ENCODE measurements around the gene PNPLA1.

Gene PNPLA1

DNA sequence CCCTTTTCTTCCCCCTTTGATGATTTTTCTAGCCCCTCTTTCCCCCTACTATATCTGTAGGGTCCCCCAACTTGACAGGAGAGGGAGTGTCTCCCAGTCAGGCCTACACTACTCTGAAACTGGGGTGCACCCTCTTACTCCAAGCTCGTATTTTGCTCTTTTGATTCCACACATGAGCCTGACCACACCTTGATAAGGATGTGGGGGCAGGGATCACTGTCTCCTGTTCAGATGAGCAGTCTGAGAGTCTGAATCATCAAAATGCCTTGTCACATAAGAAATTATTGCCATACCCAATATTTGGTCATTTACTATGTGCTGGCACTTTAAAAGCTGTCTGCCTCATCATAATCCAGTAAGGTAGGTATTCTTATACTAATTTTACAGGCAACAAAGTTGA is 15.9 kb downstream of the PNPLA1 start:
- no peak for DNase-seq

DNA sequence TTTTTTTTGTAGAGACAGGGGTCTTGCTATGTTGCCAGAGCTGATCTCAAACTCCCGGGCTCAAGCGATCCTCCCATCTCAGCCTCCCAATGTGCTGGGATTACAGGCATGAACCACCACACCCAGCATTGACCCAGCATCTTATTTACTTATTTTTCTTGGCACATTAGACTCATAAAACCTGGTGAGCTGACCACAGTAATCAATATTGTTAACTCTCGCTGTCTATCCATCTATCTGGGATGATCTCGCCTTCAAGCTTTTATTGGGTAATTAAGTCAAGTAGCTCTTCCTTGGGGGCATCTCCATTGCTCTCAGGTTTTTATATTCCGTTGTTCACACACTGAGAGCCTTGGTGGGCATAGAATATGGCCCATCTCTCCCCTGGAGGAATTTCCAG is 17.0 kb downstream of the PNPLA1 start:
- no peak for DNase-seq

DNA sequence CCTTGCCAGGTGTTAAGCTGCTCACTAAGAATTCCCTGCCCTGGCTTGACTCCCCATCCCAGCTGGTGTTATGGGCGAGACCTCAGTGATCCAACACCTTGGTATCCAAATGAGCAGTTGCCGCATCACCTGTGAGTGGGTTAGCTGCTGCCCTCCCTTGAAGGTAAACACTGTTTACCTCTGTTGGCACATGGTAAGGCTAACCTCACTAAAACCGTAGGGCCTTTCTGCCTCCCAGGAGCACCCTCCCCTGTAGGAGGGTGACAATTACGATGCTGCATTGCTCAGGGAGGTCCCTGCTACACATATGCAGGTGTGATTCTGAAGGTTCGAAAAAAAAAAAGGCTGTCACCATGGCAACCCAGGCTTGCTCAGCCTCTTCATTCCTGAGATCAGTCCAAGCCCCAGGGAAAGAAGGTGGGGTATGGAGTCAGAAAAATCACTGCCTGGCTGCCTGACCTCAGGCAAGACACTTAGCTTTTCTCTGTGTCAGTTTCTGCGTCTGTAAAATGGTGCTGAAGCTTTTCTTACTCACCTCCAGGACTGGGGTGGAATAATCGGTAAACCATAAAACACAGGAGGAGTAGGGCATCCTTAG is 19.5 kb downstream of the PNPLA1 start:
- DNase-seq, result no peak

DNA sequence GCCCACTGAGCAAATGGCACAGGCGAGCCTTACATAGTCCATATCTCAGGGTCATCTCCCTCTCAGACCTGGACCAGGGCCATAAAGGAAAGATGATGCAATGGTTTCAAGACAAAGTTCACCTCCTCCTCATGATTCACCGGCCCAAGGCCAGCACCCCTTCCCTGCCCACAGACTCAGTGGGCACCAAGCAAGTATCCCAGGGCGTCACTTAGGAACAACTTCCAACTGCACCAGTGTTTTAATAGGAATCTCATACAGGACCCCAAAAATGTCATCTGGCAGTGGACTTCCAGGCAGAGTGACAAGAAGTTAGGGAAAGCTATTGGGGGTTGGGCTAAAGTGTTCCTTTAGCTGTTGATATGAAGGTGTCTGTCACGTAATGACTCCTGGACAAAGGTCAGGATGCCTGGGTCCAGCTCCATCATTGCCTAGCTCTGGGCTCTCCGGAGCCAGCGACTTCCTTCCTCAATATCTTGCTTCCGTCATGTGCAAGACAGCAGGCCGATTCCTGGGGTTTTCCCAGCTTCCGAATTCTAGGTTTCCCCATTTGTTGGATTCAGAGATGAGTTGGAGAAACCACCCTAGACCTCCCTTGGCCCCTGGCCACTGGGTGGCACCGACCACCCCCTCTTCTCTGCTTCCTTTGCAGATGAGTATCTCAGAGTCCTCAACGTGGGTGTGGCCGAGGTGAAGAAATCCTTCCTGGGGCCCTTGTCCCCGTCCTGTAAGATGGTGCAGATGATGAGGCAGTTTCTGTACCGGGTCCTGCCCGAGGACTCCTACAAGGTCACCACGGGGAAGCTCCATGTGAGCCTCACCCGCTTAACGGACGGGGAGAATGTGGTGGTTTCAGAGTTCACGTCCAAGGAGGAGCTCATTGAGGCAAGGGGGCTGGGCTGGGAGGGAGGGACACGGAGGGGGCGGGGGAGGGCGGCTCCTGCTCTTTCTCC is 21.1 kb downstream of the PNPLA1 start:
- DNase-seq, result no peak

DNA sequence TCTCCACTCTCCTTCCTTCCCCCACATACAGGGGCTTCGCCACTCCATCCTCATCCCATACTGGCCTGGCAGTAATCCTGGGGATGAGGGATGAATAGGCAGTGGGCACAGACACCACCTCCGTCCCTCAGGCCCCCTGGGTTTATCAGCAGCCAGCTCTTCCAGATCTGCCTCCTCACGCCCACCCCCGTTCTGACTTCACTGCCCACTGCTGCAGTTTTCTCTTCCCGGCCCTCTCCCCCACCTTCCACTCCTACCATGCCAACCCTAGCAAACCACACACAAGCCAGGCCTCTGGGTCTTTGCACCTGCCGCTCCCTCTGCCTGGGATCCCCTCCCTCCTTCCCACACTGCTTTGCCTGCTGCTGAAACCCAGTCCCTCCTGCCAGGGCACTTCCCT is 22.3 kb downstream of the PNPLA1 start:
- DNase-seq, result no peak

DNA sequence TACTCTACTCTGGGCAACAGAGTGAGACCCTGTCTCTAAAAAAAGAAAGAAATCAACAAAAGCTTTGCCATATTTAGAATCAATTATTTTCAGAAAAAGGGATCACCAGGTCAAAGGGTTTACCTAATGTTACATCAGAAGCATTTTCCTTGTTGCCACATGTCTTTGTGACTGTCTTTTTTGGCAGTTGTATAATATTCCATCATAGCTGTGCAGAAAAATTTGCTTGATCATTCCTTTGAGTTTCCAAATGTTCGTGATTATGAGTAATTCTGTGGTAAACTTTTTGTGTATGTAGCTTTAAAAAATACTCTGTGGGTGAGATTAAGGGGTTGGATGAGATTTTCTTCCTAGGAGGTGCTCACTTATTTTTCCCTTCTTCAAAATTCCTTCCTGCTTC is 26.4 kb downstream of the PNPLA1 start:
- DNase-seq, result no peak

DNA sequence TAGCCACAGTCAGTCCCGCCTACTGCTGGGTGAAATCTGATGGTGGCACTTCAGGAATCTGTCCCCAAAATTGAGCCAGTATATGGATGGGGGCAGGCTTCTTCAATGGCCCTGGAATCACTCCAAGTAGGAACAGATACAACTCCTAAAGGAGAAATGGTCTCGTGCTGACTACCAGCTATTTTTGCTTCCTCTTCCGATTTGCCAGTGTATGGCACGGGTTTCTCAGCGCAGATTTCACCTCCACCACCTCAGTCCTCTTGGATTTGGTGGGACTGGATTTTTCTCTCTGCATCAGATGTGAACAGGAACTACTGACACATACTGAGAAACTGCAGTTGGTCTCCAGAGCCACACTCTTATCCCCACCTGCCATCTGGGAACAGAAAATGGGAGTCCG is 27.2 kb downstream of the PNPLA1 start:
- no peak for DNase-seq

DNA sequence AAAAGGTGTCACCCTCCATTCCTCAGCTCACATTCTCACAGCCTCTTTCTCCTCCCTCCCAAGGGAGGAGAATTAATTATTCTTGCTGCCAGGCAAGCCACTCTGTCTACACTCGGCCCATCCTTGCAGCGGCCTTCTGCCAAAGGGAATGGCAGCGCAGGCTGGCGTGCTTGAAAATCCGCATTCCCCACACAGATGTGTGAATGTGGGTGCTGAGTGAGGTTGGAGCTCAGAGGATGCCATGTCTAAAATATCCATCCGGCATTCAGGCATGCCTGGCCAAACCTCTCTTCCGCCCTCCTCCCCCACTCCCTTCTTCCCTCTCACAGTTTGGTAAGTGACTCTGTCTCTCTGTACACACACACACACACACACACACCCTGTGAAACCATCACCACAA is 27.7 kb downstream of the PNPLA1 start:
- no peak for DNase-seq

DNA sequence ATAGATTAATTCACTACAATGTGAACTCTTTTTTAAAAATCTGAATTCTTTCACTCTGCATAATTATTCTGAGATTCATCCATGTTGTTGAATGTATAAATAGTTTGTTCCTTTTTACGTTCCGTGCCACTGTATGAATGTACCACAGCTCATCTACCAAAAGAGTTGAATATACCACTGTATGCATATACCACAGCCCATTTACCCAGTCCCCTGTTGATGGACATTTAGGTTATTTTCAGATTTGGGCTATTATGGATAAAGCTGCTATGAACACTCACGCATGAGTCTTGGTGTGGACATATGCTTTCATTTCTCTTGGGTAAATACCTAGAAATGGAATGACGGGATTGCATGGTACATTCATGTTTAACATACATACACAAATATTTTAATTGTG is 28.2 kb downstream of the PNPLA1 start:
- DNase-seq, result no peak

DNA sequence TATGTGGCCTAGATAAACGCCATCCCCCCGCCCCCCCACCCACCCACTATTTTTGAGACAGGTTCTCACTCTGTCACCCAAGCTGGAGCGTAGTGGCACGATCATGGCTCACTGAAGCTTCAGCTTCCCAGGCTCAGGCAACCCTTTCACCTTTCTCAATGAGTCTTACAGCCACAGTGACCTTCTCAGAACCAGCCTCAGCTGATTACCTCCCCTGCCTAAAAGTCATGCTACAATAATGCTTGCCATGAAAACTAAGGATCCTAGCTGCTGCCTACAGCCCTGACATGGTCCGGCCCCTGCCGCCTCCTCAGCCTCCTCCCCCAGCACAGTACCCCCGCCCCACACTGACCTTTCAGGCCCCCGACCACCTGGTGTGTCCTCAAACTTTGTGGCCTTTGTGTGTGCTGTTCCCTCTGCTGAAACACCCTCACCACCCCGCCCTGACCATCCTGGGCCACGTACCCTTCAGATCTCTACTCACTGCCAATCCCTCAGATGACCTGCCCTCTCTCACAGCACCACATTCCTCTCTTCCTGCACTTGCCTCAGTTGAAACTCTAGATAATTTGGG is 31.3 kb downstream of the PNPLA1 start:
- no peak for DNase-seq

DNA sequence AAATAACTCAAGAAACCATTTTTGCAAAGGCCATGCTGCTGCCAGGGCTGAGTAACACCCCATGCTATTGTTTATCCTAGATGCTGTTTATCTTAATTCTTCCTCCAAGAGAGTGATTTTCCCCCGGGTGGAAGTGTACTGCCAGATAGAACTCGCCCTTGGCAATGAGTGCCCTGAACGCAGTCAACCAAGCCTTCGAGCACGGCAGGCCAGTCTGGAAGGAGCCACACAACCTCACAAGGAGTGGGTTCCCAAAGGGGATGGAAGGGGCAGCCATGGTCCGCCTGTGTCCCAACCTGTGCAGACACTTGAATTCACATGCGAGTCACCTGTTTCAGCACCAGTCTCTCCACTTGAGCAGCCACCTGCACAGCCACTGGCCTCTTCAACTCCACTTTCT is 31.9 kb downstream of the PNPLA1 start:
- DNase-seq, result no peak

DNA sequence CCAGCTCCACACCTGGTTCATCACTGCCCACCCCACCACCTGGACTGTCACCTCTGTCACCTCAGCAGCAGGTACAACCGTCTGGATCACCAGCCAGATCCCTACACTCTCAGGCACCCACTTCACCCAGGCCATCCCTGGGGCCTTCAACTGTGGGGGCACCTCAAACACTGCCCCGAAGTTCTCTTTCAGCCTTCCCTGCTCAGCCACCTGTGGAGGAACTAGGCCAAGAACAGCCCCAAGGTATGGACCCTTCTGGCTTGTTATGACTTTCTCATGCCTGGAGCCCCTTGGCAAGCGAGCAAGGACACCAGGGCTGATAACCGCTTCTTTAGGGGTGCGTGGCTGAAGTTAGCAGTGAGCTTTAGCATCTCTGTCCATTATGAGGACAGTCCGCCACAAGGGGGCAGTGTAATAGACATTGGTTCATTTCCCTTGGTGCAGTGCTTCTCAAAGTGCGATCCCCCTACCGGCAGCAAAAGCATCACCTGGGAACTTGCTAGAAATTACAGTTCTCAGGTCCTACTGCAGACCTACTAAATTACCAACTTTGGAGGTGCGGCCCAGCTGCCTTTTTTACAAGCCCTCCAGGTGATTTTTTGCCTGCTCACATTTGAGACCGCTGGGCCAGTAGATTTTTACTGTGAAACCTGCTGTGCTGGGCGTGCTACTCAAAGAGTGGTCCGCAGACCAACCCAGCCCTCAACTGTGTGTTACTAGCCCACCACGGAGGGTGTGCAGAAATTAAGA is 32.5 kb downstream of the PNPLA1 start:
- peak; percentile 95 for DNase-seq

DNA sequence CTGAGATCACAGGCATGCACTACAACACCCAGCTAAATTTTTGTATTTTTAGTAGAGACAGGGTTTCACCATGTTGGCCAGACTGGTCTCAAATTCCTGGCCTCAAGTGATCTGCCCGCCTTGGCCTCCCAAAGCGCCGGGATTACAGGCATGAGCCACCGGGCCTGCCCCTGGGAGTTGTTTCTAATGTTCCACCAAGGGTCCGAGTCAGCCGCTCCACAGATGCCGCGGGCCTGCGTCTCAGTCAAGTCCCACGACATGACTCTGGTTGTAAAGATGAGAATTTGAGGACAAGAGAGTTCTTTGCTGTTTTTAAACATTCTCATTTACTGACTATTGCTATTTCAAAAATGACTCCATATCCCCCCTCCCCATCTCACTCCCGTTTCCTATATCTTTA is 36.0 kb downstream of the PNPLA1 start:
- DNase-seq, result no peak

DNA sequence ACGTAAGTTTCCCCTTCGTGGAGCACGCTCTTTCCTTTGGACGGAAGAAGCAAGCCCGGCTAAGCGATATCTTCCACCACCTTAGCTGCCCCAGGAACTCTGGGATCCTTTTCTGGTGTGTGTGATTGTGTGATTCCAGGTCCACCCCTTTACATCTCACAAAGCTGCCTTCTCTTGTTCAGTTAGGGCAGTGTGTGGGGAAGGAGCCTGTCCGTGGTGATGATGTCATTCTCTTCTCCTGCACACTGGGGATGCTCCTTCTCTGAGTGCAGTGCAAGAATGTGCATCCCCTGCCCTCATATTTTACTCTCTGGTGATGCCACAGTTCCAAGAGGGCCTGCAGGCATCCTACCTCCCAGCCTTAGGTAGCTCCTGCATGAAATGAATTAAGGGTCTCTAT is 36.5 kb downstream of the PNPLA1 start:
- no peak for DNase-seq

DNA sequence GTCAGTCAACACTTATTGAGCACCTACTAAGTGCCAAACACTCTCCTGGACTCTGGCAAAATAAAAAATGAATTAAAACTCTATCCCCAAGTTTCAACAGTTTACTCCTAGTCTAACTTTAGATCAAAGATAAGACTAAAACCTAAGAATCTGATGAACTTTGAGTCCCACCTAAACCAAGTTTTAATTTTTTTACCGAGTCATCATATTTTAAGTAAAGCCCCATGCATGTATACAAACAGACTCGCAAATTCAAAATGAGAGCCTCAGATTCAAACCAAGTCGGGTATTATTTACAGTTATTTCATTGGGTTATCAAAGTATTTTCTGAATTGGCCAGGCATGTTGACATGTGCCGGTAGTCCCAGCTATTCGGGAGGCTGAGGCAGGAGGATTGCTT is 38.7 kb downstream of the PNPLA1 start:
- DNase-seq, result no peak

DNA sequence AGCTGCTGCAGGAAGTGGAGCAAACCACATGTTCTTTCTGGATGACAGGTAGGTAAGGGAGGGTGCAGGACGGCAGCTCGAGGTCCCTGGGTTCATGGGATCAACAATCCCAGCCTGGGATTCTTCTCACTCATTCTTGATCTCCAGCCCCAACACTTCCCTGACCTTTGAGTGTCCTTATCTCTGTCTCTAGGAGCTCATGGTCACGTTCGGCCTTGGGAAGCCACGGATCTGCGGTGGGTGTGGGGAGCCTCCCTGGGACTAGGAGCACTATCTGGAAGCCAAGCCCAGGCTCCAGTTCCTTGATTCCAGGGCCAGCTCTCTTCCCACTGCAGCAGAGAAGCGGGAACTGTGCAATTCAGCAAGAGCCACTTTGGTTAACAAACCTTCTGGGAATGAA is 39.3 kb downstream of the PNPLA1 start:
- no peak for DNase-seq

DNA sequence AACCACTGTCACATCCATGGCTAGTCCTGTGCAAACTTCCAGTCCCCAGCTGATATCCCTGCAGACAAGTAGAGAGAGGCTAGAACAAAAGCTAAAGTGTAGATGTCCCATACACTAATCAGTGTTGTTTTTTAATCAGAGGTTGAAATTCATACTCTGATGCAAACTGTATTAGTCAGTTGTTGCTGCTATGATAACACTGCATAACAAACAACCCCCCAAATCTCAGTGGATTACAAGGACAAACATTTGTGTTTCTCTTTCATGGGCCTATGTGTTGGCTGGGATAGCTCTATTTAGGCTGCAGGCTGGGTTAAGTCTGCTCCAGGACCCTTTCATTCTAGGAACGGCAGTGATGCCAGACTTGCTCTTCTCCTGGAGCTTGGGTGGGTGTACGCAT is 40.0 kb downstream of the PNPLA1 start:
- DNase-seq, result no peak

DNA sequence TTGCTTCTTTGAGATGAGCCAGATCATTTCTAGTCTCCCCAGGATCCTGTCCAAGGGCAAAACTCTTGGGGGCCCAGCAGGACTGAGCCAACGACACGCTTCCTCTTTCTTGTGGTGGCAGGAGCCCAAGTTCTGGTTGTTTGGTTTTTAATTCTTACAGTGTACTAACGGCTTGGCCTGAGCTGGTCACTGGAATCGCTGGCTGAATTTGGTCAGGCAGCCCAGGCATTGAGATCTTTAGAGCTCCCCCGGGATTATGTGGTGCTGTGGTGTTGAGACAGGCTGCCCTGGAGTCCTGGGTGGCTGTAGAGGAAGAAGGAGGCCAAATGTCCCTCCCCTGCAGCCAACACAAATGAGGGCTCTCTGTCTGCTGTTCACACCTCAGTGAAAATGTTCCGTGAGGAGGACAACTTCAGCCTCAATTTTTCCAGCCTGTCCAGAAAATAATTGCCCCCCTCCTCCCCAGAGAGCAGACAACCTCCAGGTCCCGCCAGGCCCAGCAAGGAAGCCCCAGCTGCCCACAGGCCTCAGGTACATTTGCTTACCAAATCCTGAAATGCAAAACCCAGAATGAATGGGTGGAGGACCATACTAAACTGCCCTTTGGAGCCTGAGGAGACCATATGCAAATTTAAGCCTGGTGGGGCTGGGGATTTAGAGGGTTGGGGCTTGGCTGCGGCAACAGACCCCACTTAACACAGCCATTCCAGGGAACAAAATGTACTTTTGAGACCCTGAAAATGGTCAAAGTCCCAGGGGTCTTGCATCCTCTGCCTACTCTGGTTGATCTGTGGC is 43.2 kb downstream of the PNPLA1 start:
- no peak for DNase-seq

DNA sequence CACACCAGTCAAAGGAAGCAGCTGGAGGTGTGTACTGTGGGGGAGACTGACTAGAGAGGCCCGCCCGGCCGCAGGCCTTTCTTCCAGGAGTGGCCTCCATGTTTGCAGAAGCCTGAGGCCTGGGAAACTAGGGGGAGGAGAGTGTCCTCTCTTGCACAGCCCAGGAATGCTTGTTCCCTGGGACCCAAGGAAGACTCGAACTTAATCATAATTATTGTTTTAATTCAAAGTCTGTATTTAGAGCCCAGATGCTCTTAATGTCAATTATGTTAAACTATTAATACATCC is 43.7 kb downstream of the PNPLA1 start:
- DNase-seq, result no peak

DNA sequence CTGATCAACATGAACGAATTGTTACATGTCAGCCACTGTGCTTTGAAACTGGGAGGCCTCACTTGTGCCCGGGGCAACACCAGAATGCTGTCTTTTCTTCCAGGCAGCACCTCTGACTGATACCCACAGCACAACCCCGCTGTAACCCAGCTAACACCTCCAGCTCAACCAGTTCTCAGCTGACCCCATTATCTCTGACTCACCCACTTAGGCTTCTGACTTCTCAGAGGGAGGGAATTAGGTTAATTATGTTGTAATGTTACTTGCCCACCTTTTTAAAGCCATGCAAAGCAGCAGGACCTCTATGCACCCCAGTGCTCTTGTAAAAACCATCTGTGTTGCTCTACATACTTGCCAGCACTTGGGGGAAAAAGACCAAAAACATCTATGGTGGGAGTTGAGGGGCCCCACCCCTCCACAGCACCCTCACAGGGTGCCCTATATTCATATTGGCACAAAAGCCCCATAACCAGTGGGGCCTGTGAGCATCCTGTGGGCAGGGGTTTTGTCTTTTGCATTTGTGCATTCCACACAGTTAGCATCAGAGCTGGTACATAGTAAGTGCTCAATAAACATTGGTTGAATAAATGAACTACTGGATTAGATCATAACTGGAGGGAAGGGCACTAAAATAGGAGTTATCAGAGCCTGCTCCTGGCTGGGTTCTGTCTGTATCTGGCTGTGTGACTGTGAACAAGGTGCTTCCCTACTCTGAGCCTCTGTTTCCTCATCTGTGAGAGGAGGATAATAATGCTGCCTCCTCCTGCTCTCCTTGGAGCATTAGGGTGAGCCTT is 44.6 kb downstream of the PNPLA1 start:
- no peak for DNase-seq

DNA sequence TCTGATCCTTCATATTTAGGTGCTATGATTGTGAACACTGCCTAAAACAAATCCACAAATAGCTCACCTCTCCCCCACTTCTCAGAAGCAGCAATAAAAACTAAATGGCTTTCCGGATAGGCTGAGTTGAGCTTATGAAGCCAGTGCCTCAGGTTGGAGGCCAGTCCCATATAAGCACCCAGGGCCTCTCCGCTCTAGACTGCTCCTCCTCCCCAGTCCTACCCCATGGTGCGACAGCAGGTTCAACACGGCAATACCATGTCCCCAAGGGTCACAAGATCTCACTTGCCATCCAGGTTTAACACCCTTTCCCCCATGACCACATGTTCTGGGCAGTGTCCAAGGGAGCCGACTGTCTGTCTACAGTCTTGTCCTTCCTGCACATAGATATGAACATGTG is 46.1 kb downstream of the PNPLA1 start:
- no peak for DNase-seq

DNA sequence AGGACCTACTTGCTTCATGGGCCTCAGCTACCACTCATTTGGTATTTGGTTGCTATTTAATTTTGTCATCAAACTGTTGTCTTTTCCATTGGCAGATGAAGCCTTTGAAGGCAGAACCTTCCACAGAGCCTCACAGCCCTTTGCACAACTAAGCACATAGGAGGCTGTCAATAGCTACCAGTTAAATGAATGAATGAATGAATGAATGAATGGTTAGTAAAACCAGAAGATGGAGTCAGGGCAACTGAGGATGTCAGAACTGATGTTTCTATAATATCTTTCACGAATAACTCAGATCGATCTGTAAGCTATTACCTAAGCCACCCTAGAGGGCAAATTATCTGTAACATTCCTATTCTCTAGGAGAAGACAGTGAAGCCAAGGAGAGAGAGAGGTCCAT is 47.8 kb downstream of the PNPLA1 start:
- no peak for DNase-seq

Measured in activated T-cell treated with anti-CD3 and anti-CD28 coated beads for 4 hours (primary cell).